Activated CD4-positive, alpha-beta T cell treated with anti-CD3 and anti-CD28 coated beads, Interleukin-2, Interleukin-4, amounts not matched to agents 100 ng/mL and 50 ng/mL, durations not matched to agents 16 hours and 8 hours (primary cell): ENCODE data around the gene SLC26A2.

Source experiments
- DNase-seq: peaks from one replicate; pipeline ENCODE4 v3.0.0-alpha.2; 2020; ENCODE audit warnings: low spot score

SLC26A2 gene

DNA sequence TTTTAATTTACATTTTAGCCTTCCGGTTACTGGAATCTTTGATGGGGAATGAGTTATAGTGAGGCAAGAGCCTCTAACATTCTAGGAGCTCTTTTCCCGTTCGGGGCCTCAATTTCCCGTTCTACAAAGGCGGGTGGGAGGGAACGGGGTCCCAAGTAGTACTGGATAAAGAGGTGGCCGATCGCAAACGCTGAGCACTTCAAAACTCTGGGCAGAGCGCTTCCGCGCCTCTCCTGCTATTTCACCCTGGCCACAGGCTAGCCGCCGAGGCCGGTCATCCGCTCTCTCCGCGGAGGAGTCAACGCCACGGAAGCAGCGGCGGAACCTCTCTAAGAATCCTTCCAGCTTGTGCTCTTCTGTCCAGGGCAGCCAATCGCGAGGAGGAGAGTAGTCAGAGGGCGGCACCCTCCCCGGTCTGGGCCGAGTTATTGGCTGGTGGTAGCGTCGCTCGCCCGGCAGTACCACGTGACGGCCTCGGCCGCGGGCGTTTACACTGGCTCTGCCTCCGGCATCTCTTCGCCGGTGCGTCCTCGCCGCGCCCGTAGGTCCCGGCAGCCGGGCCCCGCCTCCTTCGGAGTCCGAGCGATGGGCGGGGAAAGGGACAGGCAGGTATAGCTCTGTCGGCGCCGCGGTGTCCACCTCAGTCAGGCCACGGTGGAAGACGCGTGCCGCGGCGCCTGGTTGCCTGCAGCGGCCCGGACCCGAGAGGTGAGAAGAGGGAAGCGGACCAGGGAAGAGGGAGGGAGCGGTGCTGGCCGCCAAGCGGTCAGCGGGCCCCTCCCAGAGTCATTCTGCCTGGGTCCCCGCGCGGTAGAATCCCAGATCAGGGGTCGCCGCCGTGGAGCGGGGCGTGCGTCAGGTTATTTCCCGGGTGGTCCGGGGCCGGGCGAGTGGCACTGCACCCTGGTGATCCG, at the start of gene SLC26A2:
Gene SLC26A2 (plus strand): TSS at position 487 of the 914 bp plus-strand sequence. CDS start 16,895 bp downstream, outside the sequence.
- peak; percentile 97 for DNase-seq

DNA sequence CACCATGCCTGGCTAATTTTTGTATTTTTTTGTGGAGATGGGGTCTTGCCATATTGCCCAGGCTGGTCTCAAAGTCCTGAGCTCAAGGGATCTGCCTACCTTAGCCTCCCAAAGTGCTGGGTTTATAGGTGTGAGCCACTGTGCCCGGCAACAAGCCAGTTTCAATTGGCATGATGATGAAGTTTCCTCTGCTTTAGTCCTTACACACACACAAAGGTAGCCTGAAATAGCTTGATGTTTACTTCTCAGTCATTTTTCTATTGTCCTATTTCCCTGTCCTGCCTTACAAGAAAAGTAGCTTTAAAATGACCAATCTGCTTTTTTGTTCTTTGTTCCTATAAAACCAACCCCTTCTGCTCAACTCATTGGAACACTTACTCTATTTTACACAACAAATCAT, 49.5 kb upstream of the SLC26A2 start:
- DNase-seq = no peak

DNA sequence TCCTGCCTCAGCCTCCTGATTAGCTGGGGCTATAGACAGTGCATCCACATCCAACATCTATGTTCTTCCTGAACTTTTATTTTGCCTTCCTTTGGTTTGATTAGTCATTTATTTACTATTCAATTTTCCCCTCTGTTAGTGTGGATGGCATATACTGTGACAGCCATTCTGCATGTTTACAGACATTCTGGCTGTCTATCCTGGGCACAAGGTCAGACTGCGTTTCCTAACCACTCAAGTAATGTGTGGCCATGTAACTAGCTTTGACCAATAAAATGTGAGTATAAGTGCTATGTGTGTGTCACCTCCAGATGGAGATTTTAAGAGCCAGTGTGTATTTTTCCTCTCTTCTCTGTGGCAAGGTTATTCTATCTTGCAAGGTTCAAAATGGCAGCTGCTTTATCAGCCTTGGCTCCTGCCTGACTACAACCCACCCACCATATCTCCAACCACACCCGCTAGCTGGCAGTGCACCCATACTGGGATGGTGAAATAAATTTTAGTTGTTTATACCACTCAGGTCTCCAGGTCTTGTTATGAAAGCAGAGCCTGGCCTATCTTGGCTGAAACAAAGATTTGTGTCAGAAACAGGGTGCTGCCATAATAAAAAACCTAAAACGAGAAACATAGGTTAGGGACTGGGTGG, 48.2 kb upstream of the SLC26A2 start:
- no peak for DNase-seq

DNA sequence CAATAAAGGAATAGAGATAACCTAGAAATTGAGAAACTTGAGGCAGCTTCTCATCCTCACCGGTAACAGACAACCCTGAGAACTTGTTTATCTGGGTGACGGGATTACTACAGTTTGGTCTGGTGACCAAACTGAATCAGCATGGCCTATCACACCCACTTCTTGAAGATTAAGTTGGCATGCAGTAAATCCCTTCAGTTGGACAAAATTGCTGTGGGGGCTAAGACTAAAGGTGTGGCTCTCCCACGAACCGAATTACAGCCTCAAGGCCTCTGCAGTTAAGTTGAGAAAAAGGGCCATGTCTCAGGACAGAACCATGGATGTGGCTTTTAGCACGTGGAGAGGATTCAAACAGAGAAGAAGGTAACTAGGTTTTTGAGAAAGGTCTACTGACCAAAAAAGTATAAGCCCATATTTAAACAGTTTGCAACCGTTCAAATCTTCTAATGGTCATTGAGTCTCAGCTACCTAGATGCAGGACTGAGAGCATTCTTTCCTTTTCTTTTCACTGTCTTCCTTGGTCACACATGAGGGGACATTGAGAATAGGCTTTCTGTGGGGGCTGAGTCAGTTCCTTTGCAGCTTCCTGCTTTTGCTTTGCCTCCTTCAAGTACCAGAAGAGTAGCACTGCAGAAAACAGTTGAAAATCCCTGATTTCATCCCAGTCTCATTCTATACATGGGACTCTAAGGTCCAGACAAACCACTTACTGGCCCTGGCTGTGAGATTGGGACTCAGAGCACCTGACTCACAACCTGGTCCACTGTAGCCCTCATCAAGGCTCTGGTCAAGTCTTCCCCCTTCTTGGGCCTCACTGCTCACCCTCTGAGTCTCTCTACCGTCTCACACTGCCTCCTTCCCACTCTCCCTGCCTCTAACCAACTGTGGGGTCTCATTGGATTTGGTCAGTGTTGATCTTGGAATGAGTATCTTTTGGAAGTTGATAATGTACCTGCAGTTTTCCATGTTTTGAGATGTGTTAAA, 46.8 kb upstream of the SLC26A2 start:
- DNase-seq = no peak

DNA sequence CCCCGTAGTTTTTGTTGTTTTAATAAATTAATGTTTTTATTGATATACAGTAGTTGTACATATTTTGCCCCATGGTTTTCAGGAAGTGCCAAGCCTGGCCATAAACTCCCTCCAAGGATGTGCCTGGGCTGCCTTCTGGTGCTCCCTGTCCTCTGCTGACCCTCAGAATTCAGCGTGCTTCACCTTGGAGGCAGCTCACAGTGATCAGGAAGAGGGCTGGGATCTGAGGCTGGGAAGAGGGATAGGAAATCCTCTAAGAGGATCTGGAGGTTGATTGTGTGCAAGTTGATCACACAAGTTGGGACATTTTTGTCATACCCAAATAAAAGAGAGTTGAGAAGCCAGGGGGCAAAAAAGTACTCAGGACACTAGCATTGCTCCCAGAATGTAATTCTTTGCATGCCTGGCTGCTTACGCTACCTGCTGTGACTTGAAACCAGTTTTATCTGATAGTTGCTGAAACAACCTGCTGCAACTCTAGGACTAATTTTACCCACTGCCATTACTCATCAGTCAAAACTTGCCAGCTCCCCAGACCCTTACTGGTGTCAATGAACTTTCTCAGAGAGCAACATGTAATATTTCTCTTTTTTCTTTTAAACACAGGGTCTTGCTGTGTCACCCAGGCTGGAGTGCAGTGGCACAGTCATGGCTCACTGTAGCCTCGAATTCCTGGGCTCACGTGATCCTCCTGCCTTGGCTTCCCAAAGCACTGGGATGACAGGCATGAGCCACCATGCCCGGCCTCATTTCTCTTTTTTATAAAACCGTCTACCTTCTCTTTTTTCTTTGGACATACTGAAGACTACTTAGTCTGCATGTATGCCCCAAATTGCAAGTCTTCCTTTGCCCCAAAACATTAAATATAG, 44.9 kb upstream of the SLC26A2 start:
- no peak for DNase-seq

DNA sequence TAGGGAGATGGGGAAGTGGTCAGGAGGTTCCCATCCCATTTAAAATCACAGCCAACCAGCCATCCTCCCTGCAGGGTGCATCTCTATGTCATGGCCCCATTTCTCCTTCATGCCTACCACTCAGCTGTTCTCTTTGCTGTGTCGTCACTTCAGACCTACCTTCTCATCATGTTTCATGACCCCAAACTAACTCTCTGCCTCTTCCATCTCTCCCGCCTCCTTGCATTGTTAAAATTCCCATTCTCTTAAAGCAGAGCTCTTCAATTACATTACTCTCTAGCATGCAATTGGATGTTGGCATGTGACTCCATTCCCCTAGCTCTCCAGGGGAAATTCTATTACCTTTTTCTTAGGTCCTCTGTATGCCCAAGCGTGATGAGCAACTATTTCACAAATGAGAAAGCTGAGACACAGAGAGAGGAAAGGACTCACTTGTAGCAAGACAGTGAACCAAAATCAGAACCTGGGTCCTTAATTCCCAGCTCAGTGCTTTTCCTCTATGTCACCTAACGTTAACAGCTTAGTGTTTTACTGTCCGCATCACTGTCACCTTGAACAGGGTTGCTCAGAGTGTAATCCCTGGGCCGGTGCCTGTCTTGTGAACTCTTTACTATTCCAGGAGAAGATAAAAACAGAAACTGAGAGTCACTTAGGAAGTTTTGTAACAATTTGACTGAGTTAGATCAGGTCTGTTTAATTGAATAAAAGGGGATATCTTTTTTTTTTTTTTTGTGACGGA, 44.1 kb upstream of the SLC26A2 start:
- DNase-seq = no peak

DNA sequence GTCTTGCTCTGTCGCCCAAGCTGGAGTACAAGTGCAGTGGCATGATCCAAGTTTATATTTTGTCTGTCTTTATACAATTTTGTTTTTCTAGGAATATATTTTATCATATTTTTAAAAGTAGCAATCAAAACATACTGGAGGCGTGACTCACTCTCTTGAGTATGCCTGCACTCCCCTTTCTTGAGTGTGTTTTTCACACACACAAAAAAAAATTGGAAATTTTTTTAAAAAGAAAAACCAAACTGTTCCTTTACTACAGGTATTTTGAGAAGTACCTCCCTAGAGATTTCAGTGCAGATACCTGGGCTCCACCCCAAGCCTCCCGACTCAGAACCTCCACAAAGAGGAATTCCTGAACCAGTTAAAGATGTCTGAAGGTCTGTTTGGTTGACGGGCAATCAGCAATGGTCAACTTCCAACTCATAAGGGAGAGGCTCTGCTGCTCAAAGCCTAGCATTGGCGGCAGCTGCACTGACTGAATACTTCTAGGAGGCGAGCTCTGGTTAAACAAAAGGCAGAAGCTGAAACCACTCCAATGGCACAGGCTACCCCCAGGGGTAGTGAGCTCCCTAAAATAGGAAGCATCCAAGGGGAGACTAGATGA, 43.4 kb upstream of the SLC26A2 start:
- no peak for DNase-seq

DNA sequence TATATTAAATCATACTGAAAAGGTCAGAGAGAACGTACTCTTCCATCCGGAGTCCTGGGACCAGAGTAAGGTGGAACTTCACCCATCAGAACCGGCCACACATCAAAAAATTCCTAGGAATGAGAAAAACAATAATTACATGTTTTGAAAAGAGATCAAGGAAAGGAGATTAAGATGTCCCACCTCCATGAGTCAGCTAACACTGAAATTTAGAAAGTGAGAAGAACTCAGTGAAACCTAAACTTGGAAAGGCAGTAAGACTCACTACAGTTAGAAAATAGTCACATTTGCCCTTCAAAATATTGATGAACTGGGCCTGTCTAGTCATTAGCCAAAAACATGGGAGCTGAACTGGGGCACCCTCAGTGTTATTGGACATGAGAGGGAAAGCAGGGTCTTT, 39.0 kb upstream of the SLC26A2 start:
- DNase-seq = no peak

DNA sequence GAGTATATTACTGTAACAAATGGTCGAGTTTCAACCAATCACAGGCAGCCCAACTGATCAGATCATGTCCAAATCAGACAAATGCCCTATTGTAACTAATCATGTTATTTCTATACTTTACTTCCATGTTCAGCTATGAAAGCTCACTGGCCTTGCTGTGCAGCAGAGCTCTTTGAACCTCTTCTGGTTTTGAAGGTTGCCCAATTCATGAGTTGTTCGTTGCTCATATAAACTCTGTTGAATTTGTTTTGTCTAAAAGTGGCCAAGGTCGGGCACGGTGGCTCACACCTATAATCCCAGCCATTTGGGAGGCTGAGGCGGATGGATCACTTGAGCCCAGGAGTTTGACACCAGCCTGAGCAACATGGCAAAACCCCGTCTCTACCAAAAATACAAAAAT, 37.6 kb upstream of the SLC26A2 start:
- no peak for DNase-seq

DNA sequence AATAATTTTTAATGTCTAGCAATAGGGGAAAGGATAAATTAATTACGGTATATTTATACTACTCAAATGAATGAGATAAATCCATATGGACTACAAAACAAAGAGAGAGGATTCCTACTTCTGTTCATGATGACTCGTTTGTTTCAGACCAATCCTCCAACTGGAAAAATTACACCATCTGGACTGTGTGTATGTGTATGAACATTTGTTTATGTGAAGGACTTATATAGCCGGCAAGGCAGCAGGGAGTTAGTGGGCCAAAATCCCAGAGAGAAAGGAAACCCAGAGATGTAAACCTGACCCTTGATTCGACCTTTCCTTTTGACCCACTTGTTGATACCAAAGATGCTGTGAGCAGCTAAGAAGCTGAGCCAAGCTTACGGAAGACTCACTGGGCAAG, 36.1 kb upstream of the SLC26A2 start:
- DNase-seq = no peak

DNA sequence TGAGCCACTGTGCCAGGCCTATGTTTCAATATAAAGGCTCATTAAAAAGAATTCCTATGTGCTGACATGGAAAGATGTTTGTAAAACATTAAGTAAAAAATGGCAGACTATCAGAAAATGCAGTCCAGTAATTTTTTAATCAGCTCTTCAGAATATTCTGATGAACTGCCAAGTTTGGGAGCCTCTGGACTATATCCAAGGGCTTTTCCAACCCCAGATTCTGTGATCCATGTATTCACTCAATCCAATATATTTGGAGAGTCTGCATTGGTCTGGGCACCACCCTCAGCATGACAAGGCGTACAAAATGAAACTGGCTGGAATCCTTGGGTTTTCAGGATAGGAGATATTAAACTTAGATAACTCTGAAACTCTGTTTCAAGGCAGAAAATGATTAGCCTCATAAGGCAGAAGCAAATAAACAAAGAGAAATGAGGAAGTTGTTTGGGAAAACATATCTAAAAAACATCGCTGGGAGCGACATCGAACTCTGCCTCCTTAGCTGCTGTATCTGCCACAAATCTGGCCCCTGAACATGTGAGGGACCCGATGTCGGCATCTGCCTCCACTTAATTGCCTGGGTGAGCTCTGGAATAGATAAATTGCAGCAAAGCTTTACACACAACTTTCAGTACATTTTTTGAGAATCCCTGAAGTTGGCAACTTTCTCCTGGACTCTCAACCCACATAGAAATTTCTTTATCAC, 30.4 kb upstream of the SLC26A2 start:
- no peak for DNase-seq

DNA sequence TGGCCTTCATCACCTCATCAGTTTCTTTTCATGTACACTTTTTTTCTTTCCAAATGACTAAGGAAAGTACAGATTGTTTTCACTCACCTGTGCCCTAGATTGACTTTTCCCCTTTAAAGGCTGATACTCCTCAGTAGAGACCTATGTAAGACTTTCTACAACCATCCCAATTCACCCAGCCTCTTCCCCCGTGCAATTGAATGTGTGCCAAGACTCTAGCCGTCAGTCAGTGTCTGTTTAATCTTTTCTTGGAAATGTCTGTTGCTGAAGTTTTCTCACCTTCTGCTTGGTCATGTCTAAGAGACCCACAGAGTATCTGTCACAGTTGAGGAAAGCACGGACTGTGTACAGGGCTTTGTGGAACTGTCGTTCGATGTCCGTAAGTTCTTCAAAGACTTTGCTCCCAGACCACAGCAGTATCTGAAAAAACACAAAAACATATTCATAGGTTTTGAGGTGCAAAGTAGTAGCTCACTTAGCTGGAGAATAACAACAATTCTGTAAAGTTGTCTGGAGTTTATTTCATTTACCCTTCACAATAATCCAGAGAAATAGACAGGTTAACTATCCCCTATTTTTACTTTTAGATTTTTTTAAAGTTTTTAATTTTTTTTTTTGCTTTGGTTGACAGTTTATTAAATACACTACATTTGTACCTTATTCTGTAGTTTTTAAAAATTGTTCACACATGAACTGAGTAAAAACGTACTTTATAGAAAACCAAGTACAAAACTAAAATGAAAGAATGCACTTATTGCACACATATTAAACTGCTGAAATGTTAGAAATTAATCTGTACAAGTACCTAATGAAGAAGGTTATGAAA, 29.6 kb upstream of the SLC26A2 start:
- no peak for DNase-seq

DNA sequence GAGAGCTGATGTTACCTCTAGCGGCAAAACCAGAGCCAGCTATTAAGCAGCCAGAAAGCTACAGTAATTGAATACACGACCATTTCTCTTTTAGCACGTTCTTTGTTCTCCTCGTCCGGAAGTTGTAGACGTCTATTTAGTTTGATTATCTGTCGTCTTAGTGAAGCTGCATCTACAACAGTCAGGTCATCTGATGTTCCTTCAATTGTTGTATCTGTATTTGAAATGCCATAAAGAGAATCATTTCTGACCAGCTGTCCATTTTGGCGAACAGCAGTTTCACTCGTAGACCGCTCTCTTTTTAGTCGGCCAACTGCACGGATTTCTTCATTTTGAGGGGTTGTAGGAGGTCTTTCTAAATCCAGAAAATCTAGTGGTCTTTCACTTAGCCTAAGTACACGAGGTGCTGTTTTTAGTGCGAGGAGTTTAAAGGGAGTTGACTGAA, 28.5 kb upstream of the SLC26A2 start:
- DNase-seq = no peak

DNA sequence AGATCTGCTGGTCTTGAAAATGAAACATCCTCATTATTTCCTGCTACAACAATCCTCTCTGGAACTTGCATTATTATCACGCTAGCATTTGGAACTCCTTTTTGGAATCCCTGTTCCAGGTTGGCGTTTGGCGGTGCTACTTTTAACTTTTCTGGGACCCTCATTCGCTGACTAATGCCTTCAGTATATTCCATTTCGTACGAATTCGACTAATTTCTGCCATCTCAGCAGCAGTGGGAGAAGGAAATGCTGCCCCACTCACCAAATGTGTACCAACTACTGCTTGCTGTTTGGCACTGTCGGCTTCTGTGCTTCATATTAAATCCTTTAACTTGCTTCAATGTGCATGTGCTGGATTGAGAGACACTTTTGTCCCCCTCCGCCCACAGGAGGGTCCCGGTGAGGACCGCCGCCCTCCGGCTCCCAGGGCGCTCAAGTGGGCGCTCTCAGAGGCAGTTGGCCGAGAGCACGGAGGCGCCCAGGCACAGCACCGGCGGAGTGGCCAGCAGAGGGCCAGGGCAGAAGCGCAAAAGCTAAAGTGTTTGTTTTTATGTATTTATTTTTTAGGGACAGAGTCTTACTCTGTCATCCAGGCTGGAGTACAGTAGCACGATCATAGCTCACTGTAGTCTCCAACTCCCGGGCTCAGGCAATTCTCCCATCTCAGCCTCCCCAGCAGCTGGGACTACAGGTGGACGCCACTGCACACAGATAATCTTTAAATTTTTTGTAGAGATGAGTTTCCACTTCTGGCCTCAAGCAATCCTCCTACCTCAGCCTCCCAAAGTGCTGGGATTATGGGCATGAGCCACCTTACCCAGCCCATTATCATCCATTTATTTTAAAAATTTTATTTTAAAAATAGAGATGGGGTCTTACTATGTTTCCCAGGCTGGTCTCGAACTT, 27.9 kb upstream of the SLC26A2 start:
- no peak for DNase-seq

DNA sequence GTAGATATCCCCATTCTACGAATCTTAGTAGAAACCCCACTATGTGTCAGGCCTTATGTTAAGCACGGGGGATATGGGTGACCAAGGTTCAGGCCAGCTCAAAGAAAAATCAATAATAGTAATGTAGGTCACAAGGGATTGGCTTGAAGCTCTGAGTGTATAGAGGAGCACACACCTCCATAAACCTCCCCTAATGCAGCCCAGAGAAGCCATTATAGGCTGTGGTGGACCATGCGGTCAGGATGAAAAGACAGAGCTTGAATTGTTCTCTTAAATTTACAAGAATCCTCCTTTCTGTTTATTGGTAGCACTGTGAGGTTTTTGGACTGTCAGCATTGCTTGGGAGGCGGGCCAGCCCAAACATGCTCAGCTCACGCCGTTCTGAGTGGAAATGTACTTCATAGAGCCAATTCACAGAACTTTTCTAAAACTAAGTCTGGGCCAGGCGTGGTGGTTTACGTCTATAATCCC, 25.1 kb upstream of the SLC26A2 start:
- no peak for DNase-seq

DNA sequence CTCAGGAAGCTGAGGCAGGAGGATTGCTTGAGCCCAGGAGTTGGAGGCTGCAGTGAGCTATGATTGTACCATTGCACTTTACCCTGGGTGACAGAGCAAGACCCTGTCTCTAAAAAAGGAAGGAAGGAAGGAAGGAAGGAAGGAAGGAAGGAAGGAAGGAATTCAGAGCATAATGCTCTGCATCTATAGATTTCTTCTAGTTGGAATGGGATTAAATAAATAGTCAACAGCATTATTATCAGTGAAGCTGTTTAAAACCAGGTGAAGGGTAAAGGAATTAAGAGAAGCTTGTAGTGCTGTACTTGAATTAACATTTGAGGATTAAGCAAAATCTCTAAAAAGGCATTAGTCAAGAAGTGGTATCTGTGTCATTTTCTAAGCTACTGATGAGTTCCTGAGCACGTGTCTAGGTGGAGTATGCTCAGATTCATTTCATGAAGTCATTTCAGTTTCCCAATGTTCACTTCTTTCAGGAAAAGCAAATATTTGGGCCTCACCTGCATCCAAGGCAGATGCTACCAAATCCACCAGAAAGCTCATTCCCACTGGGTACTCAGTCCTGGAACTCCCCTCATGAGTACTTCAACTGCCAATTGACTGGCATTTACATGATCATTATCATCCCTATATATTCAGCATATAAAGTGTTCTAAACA, 24.4 kb upstream of the SLC26A2 start:
- DNase-seq = no peak

DNA sequence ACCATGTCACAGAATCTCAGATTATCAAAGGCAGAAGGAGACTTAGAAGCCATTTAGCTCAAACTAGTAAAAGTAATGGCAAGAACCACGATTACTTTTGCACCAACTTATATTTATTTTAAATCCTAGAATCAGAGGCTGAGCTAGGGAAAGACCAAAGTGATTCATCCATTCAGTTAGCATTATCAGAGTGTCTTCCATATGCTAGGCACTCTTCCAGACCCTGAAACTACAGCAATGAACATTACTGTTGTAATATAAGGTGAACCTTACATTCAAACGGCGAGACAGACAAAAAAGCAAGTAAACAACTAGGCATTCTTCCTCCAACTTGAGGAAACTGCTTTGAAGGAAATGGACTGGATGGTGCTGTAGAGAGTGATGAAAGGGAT, 23.9 kb upstream of the SLC26A2 start:
- DNase-seq = no peak
